GM18868 (cell line): ENCODE results near the gene KMT5B.
A peak's percentile ranks its signal among the peaks of the same experiment; 100 is the strongest.

Experiments
- ATAC-seq: cut with Tn5 transposase; IDR thresholded peaks from one replicate; pipeline ENCODE4 v1.9.1; 2021; ENCODE audit warnings: mild to moderate bottlenecking, moderate library complexity; ENCODE audit not compliant: unreplicated experiment

The KMT5B gene

DNA sequence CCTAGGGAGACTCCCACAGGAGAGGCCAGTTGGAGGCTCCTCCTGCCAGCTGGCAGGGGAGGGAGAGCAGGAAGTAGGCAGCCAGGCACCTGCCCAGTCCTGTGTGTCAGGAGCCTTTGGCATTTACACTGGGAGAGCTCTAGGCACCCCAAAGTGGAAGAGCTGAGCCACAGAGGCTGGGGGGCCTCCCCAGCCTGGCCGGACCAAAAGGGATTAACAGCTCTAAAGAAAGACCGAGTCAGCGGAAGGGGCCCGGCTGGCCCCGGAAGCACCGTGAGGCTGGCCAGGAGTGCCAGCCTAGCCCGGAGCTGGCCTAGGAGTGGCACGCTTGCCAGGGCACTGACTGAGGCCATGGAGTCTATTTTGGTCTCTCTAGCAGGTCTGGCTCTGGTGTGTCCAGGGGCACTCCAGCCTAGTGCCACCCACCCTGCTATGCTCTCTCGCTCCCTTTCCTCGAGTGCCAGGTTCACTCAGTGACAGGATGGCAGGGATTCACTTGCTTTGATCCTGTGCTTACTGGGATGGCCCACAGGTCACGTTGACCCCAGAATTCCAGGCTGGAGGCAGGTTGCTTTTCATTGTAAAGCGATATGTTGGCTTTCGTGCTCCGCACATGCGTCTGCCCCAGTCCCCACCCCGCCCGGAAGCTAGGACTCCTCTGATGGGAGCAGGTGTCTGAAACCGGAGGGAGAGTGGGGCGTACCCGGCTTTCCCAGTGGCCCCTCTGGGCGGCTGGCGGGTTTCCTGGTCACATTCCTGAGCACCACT is 3.3 kb upstream of the KMT5B start:
- no peak for ATAC-seq

- ATAC-seq = no peak
These were observed 2.6 kb upstream of the KMT5B start for GRCh38 chr11:68215524-68216170.

DNA sequence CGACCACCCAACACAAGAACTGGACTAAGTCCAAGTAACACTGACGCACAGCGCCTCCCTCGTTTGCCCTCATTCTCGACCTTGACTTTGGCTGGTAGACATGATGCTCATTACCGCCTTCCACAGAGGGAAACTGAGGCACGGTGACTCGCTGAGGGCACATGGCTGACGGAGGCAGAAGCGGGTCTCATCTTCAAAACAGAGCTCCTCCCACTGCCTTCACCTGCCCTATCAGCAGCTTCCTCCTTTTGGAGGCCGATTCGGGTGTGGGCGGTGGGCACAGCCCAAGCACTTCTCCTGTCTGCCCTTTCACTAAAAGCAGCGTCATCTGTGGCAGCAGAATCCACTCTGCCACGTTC is 2.0 kb upstream of the KMT5B start:
- ATAC-seq = no peak

- no peak for ATAC-seq
These were observed 1.3 kb upstream of the KMT5B start for GRCh38 chr11:68214173-68215086.

DNA sequence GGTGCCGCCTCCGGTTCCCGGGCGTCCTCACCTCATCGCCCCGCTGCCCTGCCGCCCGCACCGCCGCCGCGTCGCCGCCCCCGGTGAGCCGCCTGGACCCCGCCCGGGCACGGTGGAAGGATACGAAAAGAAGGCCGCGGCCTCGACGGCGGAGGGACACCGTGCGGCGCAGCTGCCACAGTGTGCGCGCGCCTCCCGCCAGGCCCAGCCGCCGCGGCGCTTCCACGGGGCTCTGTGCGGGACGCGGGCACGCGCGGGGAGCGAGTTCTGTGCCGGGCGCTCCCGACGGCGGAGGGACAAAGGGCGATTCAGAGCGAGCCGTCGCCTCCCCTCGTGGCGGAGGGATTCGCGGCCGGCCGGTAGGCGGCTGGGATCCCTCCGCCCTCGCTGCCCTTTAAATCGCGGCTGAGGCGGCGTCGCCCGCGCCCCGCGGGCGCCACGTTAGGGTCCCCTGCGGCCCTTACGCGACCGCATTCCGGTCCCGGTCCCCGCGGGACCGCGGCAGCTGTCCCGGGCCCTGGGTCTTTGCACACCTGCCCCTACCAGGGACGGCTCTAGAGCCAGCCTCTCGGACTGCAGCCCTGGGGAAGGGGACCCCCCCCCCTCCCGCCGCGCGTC is 568 bp upstream of the KMT5B start:
- peak; percentile 35 for ATAC-seq

- ATAC-seq = peak; percentile 58
These were observed 518 bp downstream of the KMT5B start for GRCh38 chr11:68212421-68213134.

- ATAC-seq = no peak
These were observed 1.6 kb downstream of the KMT5B start for GRCh38 chr11:68211546-68211945.

GRCh38 chr11:68206211-68206610 is 6.9 kb downstream of the KMT5B start:
- ATAC-seq = no peak

DNA sequence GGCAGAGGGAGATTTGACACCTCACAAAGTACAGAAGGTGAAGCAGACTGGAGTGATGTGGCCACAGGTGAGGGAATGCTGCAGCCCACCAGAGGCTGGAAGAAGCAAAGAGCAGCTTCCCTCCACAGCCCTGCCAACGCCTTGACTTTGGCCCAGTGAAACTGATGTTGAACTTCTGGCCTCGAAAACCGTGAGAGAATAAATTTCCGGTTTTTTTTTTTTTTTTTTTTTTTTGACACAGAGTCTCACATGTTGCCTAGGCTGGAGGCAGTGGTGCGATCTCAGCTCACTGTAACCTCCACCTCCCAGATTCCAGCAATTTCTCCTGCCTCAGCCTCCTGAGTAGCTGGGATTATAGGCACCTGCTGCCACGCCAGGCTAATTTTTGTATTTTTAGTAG is 8.7 kb downstream of the KMT5B start:
- no peak for ATAC-seq

GRCh38 chr11:68202165-68202564 is 10.9 kb downstream of the KMT5B start:
- no peak for ATAC-seq

DNA sequence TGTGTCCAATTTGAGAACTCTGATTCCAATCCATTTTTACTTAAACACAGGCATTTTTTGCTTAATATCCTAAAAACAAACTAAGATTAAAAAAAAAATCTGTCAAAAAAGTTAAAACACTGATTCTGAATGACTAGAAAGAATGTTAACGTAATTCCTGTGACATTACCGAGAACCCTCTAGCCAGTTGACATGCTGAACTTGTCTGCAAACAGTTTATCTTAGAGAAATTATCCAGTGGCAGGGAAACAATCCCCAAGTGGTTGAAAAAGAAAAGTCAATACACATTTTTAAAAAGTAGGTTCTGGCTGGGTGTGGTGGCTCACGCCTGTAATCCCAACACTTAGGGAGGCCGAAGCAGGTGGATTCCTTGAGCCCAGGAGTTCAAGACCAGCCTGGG is 11.6 kb downstream of the KMT5B start:
- no peak for ATAC-seq

- no peak for ATAC-seq
These were observed 12.5 kb downstream of the KMT5B start for GRCh38 chr11:68200639-68201038.

DNA sequence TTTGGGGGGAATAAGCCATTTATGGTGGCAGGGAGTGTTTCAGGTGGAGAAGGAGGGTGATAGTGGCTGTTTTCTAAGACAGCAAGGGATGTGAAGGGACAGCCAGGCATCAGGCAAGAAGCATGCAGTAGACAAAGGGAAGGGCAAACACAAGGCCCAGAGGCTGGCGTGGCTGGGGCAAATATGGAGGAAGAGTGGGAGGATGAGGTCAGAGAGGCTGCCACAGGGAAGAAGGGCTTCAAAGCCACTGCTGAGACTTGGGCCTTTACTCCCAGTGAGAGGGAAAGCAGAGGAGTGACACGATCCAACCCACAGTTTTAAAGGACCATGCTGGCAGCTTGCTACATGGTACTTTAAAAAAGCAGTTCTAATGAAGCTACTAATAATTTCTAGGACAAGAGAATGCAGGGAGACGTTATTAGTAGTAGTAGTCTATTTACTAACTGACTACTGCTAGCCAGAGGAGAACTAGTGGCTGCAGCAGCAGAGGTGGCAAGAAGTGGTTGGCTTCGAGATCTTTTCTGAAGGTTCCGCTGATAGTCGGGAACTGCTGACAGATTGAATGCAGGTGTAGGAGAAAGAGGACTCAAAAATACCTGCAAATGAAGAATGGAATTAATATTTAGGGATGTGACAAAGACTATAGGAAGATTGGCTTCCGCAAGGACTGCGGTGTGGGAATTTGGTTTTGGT is 13.7 kb downstream of the KMT5B start:
- no peak for ATAC-seq

- ATAC-seq = no peak
These were observed 16.9 kb downstream of the KMT5B start for GRCh38 chr11:68196219-68196618.

GRCh38 chr11:68194675-68195294 is 18.3 kb downstream of the KMT5B start:
- no peak for ATAC-seq

DNA sequence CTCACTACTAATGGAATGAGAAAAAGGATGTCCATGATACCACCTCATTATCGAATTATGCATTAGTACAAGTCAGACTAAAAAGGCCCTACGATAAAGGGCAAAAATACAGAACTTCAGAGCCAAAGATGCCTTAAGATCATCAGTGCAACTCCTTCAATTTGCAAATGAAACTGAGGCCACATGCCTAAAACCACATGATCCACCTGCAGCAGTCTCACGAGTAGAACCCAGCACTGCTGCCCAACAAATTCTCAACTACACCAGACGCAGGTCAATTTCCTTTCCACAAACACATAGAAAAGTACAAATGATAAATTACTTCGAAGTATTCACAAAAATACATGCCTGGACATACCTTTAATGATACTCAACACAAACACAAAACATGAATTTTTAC is 20.1 kb downstream of the KMT5B start:
- no peak for ATAC-seq

DNA sequence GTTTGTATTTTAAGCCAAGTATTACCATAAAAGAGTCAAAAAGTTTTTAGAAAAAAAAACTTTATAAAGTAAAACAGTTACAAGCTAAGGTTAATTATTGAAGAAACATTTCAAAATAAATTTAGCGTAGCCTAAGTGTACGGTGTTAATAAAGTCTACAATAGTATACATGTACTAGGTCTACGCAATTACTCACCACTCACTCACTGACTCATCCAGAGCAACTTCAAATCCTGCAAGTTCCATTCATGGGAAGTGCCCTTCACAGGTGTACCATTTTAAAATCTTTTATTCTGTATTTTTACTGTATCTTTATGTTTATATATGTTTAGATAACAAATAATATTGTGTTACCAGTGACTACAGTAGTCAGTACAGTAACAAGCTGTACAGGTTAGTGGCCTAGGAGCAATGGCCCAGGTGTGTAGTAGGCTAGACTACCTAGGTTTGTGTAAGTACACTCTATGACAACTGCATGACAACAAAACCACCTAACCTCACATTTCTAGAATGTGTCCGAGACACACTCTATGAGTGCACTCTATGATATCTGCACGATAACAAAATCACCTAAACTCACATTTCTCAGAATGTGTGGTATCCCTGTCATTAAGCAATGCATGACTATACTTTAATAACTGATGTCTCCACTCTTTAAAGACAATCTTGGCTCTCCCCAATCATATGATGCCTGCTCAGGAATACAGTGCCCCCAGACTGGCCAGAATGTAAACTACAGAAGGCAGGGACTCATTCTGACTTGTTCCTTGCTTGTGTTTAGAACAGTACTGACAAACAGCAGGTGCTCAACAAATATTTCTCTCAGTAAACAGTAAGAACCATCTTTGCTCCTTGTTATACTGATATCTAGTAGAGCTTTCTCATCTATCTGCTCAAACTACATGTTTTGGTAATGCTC is 21.2 kb downstream of the KMT5B start:
- ATAC-seq = no peak

DNA sequence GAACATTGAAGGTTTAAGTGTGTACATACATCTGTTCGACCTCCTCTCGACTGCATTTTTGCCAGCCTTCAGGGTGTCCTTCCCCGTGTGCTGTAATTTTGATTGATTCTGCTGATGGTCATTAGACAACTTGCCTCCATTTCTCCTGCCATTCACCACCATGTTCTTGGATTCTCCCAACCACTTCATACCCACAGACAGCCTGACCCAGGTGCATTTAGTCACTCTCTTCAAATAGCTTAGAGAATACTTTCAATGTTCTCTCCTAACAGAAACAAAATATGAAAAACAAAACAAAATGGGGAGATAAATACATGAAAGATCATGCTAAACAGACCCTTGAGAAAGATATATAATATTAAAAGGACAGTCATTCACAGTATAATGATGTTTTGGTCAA is 23.2 kb downstream of the KMT5B start:
- ATAC-seq = no peak

DNA sequence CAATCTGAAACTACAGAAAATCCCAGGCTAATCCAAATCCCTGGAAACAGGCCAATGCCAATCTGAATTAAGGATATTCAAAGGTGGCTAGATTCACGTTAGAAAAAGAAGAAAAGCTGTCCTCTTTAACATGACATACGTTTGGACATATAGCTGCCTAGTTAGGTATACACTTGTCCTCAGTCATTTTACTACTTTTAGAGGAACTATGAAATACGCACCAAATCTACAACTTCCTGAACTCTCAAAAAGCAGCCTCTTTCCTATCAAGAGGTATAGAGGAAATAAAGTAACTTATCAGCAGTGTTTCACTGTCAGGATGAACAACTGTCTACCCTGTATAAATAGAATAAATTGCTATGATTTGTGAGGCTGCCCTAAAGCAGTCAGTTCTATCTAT is 24.0 kb downstream of the KMT5B start:
- ATAC-seq = no peak
